ENCODE measurements around the gene FAM199X. TPM values are rescaled to one million over a fixed set of nuclear protein-coding genes. Genes with fewer than 3 reads are reported as not detected.
"Not testable (repeated sequence)": the region's sequence is repeated elsewhere in the genome, so short reads cannot be mapped to it uniquely, and the experiment has no call there.

Gene FAM199X
- total and polyA plus RNA-seq, 9 donors, result 10.4 to 16.4 (median 14.0) TPM

DNA sequence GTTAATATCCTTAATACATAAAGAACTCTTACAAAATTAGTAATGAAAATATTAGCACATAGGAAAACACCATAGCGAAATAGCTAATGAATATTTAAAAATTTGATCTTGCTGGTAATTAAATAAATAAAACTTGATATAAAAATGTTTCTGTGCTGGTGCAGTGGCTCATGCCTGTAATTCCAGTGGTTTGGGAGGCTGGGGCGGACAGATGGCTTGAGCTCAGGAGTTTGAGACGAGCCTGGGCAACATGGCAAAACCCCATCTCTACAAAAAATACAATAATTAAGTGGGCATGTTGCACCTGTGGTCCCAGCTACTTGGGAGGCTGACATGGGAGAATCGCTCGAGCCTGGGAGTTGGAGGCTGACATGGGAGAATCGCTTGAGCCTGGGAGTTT, 7.6 kb downstream of the FAM199X start:
- Histone ChIP-seq H3K27me3 (ENCODE audit: control insufficient read depth, insufficient read depth, low read length) (peaks cover 8% of the 10 kb centered on the region), H3K4me1 (ENCODE audit: control insufficient read depth, insufficient read depth, low read length) (no peaks in the 10 kb centered on the region), H3K9me3 (replicated peaks; ENCODE audit: control insufficient read depth, low read depth, low read length) (no peaks in the 10 kb centered on the region), H3K4me3 (ENCODE audit: low read length) (no peak overlapping the region), H3K27ac (ENCODE audit: low read length) (no peak overlapping the region), H3K36me3 (ENCODE audit: control insufficient read depth, insufficient read depth, low read length) (peaks cover 2% of the 10 kb centered on the region)
- no peak for DNase-seq
- 82% methylated on average over 3 of the region's 6 CpGs for WGBS (ENCODE audit: insufficient coverage)

DNA sequence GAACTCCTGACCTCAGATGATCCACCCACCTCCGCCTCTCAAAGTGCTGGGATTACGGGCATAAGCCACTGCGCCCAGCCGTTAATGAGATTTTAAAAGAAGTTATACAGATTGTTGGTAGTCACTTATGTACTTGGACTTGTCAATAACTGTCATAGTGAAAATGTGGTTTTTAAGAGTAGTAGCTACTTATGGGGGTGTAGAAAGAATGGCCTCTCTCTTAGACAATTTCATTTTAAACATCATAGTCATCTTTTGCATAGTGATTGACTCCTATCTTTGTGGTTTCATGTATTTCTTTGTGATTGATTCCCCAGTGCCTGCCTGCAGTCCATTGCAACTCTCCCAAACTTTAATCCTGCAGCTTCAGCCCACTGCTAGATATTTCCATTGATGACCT, 17.4 kb downstream of the FAM199X start:
- H3K36me3 ChIP-seq (ENCODE audit: control insufficient read depth, insufficient read depth, low read length), result peaks cover 2% of the 10 kb centered on the region

DNA sequence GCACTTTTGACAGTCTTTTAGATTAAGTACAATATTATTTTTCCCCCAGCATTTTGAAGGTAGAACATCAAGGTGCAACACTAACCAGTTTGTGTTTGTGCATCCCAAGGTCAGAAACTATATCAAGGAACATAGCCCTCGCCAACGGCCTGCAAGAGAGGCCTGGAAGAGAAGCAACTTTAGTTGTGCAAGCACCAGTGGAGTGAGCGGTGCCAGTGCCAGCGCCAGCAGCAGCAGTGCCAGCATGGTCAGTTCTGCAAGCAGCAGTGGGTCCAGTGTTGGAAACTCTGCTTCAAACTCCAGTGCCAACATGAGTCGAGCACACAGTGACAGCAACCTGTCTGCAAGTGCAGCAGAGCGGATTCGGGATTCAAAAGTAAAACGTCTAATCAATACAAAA, 21.7 kb downstream of the FAM199X start:
- peaks cover 2% of the 10 kb centered on the region for H3K36me3 ChIP-seq (ENCODE audit: control insufficient read depth, insufficient read depth, low read length)
- H3K4me3 ChIP-seq (ENCODE audit: low read length), result no peak overlapping the region
- peaks cover 6% of the 10 kb centered on the region for H3K27me3 ChIP-seq (ENCODE audit: control insufficient read depth, insufficient read depth, low read length)
- WGBS (ENCODE audit: insufficient coverage), result 77% methylated on average over 4 of the region's 8 CpGs
- no peak overlapping the region for H3K27ac ChIP-seq (ENCODE audit: low read length)
- no peaks in the 10 kb centered on the region for H3K4me1 ChIP-seq (ENCODE audit: control insufficient read depth, insufficient read depth, low read length)
- H3K9me3 ChIP-seq (replicated peaks; ENCODE audit: control insufficient read depth, low read depth, low read length), result no peaks in the 10 kb centered on the region
- no peak for DNase-seq

More for the DNA sequence above, 17.4 kb downstream of the FAM199X start:
- WGBS (ENCODE audit: insufficient coverage), result 93% methylated on average over 3 of the region's 4 CpGs
- H3K4me3 ChIP-seq (ENCODE audit: low read length), result no peak overlapping the region
- no peak overlapping the region for H3K27ac ChIP-seq (ENCODE audit: low read length)
- H3K27me3 ChIP-seq (ENCODE audit: control insufficient read depth, insufficient read depth, low read length), result peaks cover 6% of the 10 kb centered on the region
- DNase-seq, result no peak
- H3K4me1 ChIP-seq (ENCODE audit: control insufficient read depth, insufficient read depth, low read length), result no peaks in the 10 kb centered on the region
- no peaks in the 10 kb centered on the region for H3K9me3 ChIP-seq (replicated peaks; ENCODE audit: control insufficient read depth, low read depth, low read length)

DNA sequence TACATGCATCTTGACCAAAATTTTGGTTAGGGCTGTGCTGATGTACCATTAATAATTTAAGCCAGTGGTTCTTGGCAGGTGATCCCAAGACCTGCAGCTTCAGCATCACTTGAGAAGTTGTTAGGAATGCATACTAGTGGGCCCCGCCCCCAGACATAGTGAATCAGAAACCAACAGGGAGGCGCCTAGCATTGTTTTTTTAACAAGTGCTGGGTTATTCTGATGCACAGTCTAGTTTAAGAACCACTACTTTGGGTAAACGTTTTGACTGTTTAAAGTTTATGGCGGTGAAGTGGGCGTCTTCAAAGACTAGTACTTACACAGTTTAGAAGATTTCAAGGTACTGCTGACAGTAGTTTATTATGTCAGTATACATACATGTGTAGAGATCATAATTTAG, 23.6 kb downstream of the FAM199X start:
- Histone ChIP-seq H3K27ac (ENCODE audit: low read length) (no peak overlapping the region), H3K9me3 (replicated peaks; ENCODE audit: control insufficient read depth, low read depth, low read length) (no peaks in the 10 kb centered on the region), H3K4me3 (ENCODE audit: low read length) (no peak overlapping the region), H3K4me1 (ENCODE audit: control insufficient read depth, insufficient read depth, low read length) (no peaks in the 10 kb centered on the region), H3K36me3 (ENCODE audit: control insufficient read depth, insufficient read depth, low read length) (peaks cover 2% of the 10 kb centered on the region), H3K27me3 (ENCODE audit: control insufficient read depth, insufficient read depth, low read length) (peaks cover 4% of the 10 kb centered on the region)
- no peak for DNase-seq
- WGBS (ENCODE audit: insufficient coverage), result 100% methylated on average over 1 of the region's 5 CpGs

DNA sequence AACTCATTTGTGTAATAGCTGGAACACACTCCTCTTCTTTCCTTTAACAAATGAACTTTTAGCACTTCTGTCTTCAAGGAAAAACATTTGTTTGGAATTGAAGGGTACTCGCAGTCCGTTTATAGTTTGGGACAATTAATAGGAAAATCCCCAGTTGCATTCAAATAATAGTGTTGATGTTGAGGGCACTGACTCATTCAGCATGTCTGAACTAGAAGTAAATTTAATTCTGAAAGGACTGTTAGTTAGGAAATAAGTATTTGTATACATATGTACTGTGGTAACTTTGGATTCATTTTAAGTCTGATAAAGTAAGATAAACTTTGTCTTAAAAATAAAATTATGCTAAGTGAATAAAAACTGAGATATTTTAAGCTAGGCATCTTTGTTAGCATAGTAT, 27.2 kb downstream of the FAM199X start:
- Histone ChIP-seq H3K4me1 (ENCODE audit: control insufficient read depth, insufficient read depth, low read length) (no peaks in the 10 kb centered on the region), H3K9me3 (replicated peaks; ENCODE audit: control insufficient read depth, low read depth, low read length) (no peaks in the 10 kb centered on the region), H3K27ac (ENCODE audit: low read length) (no peak overlapping the region), H3K27me3 (ENCODE audit: control insufficient read depth, insufficient read depth, low read length) (peaks cover 2% of the 10 kb centered on the region), H3K36me3 (ENCODE audit: control insufficient read depth, insufficient read depth, low read length) (peaks cover 5% of the 10 kb centered on the region), H3K4me3 (ENCODE audit: low read length) (no peak overlapping the region)
- WGBS (ENCODE audit: insufficient coverage), result no CpG with 5 or more reads among the region's 2 CpGs
- no peak for DNase-seq

DNA sequence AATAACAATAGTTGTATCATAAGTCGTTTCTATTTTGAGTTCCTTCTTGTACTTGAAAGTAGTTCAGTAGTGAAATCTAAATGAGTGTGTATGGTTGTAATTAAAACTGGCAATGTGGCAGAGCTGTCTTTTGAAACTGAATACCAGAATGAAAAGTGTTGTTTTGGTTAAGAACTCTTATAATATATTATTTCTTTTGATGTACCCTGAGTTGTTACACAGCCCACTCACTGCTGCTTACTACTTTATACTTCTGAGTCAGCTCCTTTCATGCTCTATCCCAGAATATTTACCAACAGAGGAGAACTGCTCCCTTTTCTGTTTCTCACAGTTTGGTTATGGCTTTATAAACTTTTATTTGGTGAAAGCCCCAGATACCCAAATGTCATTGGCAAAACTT, 28.8 kb downstream of the FAM199X start:
- Histone ChIP-seq H3K4me1 (ENCODE audit: control insufficient read depth, insufficient read depth, low read length) (no peaks in the 10 kb centered on the region), H3K27me3 (ENCODE audit: control insufficient read depth, insufficient read depth, low read length) (peaks cover 2% of the 10 kb centered on the region), H3K9me3 (replicated peaks; ENCODE audit: control insufficient read depth, low read depth, low read length) (no peaks in the 10 kb centered on the region), H3K27ac (ENCODE audit: low read length) (no peak overlapping the region), H3K4me3 (ENCODE audit: low read length) (no peak overlapping the region), H3K36me3 (ENCODE audit: control insufficient read depth, insufficient read depth, low read length) (peaks cover 5% of the 10 kb centered on the region)
- DNase-seq, result no peak
- 75% methylated on average over 1 of the region's 1 CpG for WGBS (ENCODE audit: insufficient coverage)

DNA sequence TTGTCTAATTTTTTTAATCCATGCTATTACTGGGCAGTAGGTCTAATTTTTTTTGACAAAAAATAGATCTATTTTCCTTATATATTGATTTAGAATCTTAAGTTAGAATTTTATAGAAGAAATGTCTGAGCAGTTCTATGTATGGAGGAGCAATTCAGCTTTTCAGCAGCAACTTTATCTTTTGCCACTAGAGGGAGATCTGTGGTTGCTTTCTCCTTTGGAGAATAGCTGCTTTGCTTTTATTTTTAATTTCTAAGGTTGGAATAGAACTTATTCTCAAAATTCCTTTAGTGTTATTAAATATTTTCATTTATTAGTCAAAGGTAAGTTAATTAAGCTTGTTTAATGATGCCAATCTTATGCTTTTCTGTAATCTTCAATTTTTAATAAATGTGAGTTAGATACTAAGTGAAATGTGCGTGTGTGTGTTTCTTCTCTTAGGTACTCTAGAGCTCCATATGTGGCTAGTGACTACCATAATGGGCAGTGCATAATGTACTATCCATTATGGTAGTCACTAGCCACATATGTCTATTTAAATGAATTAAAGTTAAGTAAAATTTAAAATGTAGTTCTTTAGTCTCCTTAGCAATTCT, 29.3 kb downstream of the FAM199X start:
- peak; percentile 46 for DNase-seq
- Histone ChIP-seq H3K27ac (ENCODE audit: low read length) (no peak overlapping the region), H3K27me3 (ENCODE audit: control insufficient read depth, insufficient read depth, low read length) (peaks cover 3% of the 10 kb centered on the region), H3K4me3 (ENCODE audit: low read length) (no peak overlapping the region), H3K9me3 (replicated peaks; ENCODE audit: control insufficient read depth, low read depth, low read length) (no peaks in the 10 kb centered on the region), H3K4me1 (ENCODE audit: control insufficient read depth, insufficient read depth, low read length) (no peaks in the 10 kb centered on the region), H3K36me3 (ENCODE audit: control insufficient read depth, insufficient read depth, low read length) (peaks cover 5% of the 10 kb centered on the region)
- no CpG with 5 or more reads among the region's 1 CpG for WGBS (ENCODE audit: insufficient coverage)

DNA sequence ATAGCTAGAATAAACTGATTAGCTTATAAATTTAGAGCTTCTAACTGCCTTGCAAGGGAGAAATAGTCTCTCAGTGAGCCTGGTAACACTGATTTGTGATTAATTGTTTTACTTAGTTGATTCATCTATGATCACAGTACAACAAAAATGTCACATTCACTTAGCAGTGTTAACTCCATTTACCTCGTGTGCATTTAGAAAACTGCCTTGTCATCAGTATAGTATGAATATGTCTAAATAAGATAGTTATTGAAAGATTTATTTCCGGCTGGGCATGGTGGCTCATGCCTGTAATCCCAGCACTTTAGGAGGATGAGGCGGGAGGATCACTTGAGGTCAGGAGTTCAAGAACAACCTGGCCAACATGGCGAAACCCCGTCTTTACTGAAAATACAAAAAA, 39.3 kb downstream of the FAM199X start:
- 89% methylated on average over 4 of the region's 5 CpGs for WGBS (ENCODE audit: insufficient coverage)
- DNase-seq, result no peak

DNA sequence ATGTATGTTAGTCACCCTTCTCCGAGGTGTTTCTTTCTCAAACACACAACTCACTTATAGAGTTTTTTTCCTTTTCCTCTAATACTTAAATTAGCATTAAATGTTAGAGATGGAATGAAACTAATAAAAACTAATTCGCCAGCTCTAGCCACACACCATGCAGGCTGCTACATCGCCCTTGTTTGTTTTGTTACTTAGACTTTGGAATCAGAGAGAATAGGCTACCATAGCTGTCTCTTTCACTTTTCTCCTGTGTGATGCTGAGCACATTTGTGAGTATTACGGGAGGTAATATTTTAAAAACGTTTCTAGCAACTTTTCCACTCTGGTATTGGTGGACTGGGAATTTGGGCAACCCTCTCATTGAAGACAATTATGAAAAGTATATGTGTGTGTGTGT, 44.9 kb downstream of the FAM199X start:
- no peaks in the 10 kb centered on the region for H3K9me3 ChIP-seq (replicated peaks; ENCODE audit: control insufficient read depth, low read depth, low read length)
- H3K4me3 ChIP-seq (ENCODE audit: low read length), result no peak overlapping the region
- no peaks in the 10 kb centered on the region for H3K4me1 ChIP-seq (ENCODE audit: control insufficient read depth, insufficient read depth, low read length)
- DNase-seq, result no peak
- H3K27ac ChIP-seq (ENCODE audit: low read length), result no peak overlapping the region
- H3K36me3 ChIP-seq (ENCODE audit: control insufficient read depth, insufficient read depth, low read length), result no peaks in the 10 kb centered on the region
- WGBS (ENCODE audit: insufficient coverage), result no CpG with 5 or more reads among the region's 5 CpGs
- H3K27me3 ChIP-seq (ENCODE audit: control insufficient read depth, insufficient read depth, low read length), result peaks cover 16% of the 10 kb centered on the region

More for the DNA sequence above, 39.3 kb downstream of the FAM199X start:
- H3K27ac ChIP-seq (ENCODE audit: low read length), result no peak overlapping the region
- H3K4me3 ChIP-seq (ENCODE audit: low read length), result no peak overlapping the region
- peaks cover 21% of the 10 kb centered on the region for H3K27me3 ChIP-seq (ENCODE audit: control insufficient read depth, insufficient read depth, low read length)
- no peaks in the 10 kb centered on the region for H3K4me1 ChIP-seq (ENCODE audit: control insufficient read depth, insufficient read depth, low read length)
- no peaks in the 10 kb centered on the region for H3K36me3 ChIP-seq (ENCODE audit: control insufficient read depth, insufficient read depth, low read length)
- H3K9me3 ChIP-seq (replicated peaks; ENCODE audit: control insufficient read depth, low read depth, low read length), result no peaks in the 10 kb centered on the region

DNA sequence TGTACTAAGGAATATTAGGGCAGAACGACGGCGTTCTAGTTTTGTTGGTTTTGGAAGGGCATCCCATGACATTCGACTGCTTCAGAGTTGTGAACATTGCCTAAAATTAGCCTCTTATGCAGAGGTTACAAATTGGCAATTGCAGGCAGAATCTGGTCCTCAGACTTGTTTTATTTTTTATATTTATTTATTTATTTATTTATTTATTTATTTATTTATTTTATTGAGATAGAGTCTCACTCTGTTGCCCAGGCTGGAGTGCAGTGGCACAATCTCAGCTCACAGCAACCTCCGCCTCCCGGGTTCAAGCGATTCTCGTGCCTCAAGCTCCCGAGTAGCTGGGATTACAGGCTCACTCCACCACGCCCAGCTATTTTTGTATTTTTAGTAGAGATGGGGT, 63.8 kb downstream of the FAM199X start:
- peaks cover 12% of the 10 kb centered on the region for H3K27me3 ChIP-seq (ENCODE audit: control insufficient read depth, insufficient read depth, low read length)
- H3K27ac ChIP-seq (ENCODE audit: low read length); H3K4me3 ChIP-seq (ENCODE audit: low read length); H3K9me3 ChIP-seq (replicated peaks; ENCODE audit: control insufficient read depth, low read depth, low read length); H3K4me1 ChIP-seq (ENCODE audit: control insufficient read depth, insufficient read depth, low read length); DNase-seq; H3K36me3 ChIP-seq (ENCODE audit: control insufficient read depth, insufficient read depth, low read length): not testable (repeated sequence)
- 88% methylated on average over 7 of the region's 10 CpGs for WGBS (ENCODE audit: insufficient coverage)
